GM18502 (cell line): Measurements from ENCODE around the gene MEGF10.

Experiments used
- ATAC-seq: cut with Tn5 transposase; IDR thresholded peaks from one replicate; pipeline ENCODE4 v1.9.1; 2021; ENCODE audit warnings: mild to moderate bottlenecking; ENCODE audit not compliant: unreplicated experiment, poor library complexity

The MEGF10 gene

DNA sequence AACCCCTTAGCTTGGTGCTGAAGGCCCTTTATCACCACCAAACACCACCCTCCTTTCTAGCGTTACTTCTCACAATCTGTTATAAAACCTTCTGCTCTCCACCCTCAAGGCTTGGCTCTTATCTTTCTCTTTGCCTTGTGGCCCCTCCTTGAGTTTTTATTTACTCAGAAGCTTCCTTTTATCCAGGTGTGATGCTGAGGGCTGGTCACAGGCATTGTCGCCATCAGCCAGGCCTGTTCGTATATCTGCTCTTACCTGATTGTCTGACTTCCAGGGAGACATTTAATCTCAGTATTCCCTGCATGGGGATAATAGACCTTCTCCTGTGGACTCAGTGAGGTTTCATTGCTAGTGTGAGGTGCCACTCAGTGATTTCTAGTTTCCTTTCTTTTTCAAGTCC lies 34.2 kb downstream of the MEGF10 start:
- no peak for ATAC-seq

DNA sequence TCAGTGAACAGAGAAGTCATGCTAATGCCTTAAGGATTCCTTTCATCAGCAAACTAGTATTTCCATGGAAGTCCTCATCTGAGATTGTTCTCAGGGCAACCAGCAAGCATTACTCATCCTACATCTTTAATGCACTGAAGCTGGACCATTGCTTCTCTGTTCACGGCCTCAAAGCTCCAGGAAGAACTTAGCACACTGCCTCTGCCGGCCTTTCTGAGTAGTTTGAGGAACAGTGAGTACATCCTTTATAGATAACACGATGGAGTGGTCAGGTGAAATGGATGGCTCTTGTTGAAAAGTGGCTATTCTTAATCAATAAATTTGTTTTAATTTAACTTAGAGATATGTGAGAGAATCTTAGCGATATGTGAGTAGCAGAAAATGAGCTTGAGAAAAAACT lies 35.8 kb downstream of the MEGF10 start:
- no peak for ATAC-seq

DNA sequence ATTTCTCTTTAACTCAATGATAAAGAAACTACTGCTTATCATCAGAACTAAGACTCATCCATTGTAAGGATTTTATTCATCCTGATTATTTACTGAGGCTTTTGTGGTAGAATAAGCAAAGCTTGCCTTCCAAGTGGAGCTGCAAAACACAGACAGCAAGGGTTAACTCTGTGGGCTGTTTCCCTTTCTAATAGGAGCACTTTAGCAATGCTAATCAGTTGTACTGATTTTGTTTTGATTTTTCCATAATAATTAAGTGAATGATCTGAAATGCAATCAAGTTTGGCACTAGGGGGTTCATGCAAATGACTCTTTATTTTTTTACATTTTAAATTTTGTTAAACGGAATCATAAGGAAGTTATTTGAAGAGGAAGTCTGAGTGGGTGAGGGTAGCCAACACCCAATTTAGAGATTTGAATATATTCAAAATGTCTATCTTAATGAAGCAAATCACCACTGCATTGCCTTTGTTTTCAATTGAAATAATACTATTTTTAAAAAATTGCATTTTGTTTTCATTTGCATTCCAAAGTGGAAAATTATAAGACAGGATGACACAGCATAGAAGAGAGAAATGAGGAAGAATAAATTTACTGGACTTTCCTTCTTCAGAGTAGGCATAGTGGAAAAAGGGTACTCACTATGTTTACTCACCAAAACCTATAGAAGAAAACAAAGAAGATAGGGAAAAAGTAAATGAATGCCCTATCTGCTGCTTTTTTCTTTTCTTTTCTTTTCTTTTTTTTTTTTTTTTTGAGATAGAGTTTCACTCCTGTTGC lies 36.6 kb downstream of the MEGF10 start:
- no peak for ATAC-seq

DNA sequence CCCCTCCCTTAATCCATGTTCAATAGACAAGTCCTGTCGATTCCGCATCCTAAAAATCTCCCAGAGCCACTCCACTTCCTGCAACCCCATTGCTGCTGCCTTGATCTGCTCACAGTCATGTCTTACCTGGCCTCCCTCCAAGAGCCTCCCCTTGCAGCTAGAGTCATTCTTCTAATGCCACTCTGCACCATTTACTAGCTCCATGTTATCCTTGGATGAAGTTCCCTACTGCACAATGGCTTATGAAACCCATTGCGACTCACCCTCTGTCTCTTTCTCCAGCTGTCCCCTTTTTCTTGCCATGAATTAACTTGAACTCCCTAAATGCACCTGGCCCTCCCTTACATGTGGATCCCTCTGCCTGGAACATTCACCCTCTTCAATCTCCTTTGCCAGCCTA lies 39.5 kb downstream of the MEGF10 start:
- ATAC-seq: no peak

GRCh38 chr5:127331890-127332649 lies 41.5 kb downstream of the MEGF10 start:
- ATAC-seq: no peak

DNA sequence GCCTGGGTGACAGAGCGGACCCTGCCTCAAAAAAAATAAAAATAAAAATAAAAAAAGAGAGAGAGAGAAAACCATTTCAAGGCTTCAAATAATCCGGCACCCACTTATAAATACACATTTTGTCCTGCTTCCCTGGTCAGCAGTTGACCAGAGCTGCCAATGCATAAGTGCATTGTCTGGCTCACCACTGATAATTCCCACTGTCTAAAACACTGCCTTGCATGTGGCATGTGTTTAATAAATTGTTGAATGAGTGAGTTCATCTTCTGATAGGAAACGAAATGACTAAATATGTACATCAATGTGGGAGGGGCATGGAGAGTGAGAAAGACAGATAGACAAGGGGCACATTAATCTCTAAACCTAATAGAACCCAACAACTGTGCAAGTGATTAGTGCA lies 42.9 kb downstream of the MEGF10 start:
- no peak for ATAC-seq

- ATAC-seq: no peak
Observed at GRCh38 chr5:127335381-127335780, 44.8 kb downstream of the MEGF10 start.

DNA sequence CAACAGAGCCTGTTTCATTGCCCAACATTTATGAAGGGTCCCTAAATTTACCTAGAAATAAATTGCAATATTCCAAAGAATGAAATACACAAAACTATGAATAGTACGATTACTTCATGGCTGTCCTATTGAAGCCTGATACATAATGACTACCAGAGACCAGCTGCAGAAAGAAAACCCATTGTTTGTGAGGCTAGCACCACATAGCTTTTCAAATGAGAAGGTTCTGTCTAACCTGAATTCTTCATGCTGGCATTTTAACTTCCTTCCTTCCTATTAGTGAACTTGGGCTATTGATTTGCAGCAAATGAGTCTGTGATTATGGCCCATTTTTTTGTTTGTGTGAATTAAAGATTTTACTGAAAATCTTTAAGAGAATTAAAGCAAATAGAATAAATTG lies 47.3 kb downstream of the MEGF10 start:
- no peak for ATAC-seq

DNA sequence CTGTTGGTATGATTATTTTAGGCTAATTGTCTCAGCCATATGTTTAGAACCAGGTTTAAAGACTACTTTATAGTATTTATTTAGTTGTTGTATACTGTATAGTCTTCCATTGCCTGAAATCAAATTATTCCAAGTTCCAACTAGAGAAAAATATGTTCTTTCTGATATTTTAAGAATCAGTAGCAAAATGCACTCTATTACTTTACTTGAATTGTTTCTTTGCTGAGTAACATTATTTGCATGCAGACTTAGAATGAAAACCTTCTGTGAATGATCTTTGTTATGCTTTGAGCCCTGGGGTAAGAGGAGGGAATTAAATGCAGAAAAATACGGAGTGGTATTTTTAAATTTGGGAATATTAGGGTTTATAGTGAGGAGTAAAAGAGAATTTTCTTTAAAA lies 47.9 kb downstream of the MEGF10 start:
- ATAC-seq: no peak

- no peak for ATAC-seq
Observed at GRCh38 chr5:127340606-127341005, 50.0 kb downstream of the MEGF10 start.

GRCh38 chr5:127342364-127342763 lies 51.8 kb downstream of the MEGF10 start:
- no peak for ATAC-seq

DNA sequence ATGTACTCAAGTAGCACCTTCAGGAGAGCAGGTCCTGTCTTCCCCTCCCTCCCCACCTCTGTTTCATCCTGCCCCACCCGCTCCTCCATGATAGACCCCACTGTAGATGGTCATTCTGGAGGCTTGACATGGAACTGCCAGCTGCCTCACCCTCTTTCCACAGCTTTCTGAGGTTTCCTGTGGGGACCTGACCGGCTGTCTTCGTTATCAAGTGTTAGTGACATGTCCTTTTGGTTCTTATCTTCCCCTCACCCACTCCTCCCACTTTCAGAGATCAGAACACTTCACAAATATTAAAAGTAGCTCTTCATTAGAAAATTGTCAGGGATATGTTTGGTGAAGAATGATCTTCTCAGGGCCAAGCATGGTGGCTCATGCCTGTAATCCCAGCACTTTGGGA lies 52.7 kb downstream of the MEGF10 start:
- ATAC-seq: no peak

GRCh38 chr5:127343866-127344265 lies 53.3 kb downstream of the MEGF10 start:
- no peak for ATAC-seq

- no peak for ATAC-seq
Observed at GRCh38 chr5:127344931-127345330, 54.3 kb downstream of the MEGF10 start.

- ATAC-seq: no peak
Observed at GRCh38 chr5:127351418-127351817, 60.8 kb downstream of the MEGF10 start.

DNA sequence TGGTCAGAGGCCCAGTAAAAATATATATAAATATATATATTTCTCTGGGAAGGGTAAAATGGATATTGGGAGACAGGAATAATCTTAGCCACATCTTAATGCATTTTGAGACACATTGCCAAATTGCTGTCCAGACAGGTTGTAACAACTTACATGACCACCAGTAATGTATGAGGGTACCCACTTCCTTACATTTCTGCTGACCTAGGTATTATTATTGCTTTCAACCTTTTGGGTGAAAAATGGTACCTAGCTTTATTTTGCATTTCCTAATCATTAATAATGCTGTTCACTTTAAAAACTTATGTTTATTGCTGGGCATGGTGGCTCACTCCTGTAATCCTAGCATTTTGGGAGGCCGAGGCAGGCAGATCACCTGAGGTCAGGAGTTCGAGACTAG lies 61.5 kb downstream of the MEGF10 start:
- ATAC-seq: no peak

DNA sequence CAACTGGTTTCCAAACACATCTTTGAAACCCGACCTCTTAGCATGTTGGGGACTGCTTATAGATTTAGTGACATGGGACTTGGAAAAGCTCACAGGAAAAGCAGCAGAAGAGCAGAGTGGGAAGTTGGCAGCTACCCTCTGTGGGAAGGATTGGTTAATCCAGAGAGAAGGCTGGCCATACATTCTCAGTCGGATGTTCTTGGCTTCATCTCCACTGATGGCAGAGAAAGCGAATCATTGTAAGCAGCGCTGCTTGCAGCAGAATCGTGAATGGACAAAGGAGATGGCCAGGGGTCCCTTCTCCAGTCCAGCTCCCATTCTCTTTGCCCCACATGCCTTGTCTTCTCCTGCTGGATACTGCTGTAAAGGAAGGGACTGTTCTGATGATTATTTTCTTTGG lies 62.7 kb downstream of the MEGF10 start:
- ATAC-seq: no peak

DNA sequence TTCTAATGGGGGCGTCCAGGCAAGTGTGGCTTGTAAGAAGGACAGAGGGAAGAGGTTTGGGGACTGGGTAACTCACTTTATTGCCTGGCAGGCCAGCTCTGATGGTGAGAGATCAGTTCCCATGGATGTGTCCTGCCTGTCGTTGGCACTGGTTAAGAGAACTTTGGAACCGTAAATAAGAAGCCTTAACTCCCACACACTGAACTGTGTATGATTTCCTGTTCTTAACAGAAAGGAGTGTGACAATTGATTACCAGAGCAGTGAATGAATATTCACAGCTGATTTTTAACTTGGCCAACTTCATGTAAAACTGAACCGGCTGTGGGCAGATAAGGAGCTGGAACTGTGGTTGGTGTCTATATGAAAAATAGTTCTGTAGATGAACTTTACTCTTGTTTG lies 63.2 kb downstream of the MEGF10 start:
- ATAC-seq: no peak

GRCh38 chr5:127355337-127355736 lies 64.7 kb downstream of the MEGF10 start:
- ATAC-seq: no peak

- ATAC-seq: no peak
Observed at GRCh38 chr5:127358284-127358683, 67.7 kb downstream of the MEGF10 start.

- no peak for ATAC-seq
Observed at GRCh38 chr5:127358740-127359139, 68.1 kb downstream of the MEGF10 start.

DNA sequence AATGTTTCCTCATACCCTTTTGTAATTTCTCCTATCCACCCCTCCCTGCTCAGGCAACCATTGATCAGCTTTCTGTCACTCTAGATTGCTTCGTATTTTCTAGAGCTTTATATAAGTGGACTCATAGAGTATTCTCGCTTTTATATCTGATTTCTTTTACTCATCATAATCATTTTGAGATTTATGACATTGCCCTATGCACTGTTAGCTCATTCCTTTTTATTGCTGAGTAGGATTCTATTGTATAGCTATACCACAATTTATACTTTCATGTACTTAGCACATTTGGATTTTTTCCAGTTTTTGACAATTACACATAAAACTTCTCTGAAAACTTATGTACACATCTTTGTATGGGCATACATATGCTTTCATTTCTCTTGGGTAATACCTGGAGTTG lies 68.9 kb downstream of the MEGF10 start:
- ATAC-seq: no peak
